Measurements from ENCODE around the gene IRF5. TPM values are rescaled to one million over a fixed set of nuclear protein-coding genes. Genes with fewer than 3 reads are reported as not detected.
"Not testable (repeated sequence)": the region's sequence is repeated elsewhere in the genome, so short reads cannot be mapped to it uniquely, and the experiment has no call there.

The IRF5 gene
- total and polyA plus RNA-seq, 7 donors, result 0.44 to 1.6 (median 1.2) TPM

DNA sequence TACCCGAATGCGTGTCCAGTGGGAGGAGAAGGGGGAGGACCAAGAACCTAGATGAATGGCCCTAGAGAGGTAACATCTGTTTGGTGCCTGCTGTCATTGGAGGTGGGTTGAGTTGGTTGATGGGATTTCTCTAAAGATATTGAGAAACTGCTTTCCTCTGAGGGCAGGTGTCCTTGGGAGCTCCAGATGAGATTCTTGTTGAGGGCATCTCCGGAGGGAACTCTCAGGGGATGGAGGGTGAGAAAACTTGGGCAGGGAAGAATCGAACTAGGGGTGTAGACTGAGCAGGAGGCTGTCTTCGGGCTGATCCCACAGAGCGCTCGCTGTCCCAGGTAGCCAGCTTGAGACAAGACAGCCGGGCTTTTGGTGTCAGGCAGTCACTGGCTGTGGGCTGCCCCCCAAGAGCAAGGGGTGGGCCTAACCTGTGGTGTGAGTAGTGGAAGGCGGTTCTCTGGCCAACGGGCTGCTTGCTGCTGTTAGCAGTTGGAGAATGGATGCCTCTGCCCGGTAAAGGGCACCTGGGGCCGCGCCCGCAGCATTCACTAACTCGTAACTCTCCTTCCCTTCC lies 3.7 kb downstream of the IRF5 start:
- no peak overlapping the region for H3K4me3 ChIP-seq
- intact Hi-C loops (cut with DNase I), result no loop called here
- 80 to 82% (median 82%) methylated on average over 15 of the region's 15 CpGs for WGBS, 3 donors
- TF ChIP-seq CTCF (IDR thresholded peaks at IDR 0.05), result no peak
- no peak overlapping the region for H3K27ac ChIP-seq
- peaks cover 0 to 37% (median 15%) of the 10 kb centered on the region in 3 donors for H3K27me3 ChIP-seq (ENCODE audit: insufficient read depth in 3 of 3, low read length in 2 of 3)
- no peaks in the 10 kb centered on the region for H3K36me3 ChIP-seq (ENCODE audit: insufficient read depth in 1 of 2, low read depth in 1 of 2)
- ATAC-seq, result no peak
- DNase-seq, result no peak
- no peaks in the 10 kb centered on the region for H3K4me1 ChIP-seq
- H3K9me3 ChIP-seq, result no peaks in the 10 kb centered on the region

DNA sequence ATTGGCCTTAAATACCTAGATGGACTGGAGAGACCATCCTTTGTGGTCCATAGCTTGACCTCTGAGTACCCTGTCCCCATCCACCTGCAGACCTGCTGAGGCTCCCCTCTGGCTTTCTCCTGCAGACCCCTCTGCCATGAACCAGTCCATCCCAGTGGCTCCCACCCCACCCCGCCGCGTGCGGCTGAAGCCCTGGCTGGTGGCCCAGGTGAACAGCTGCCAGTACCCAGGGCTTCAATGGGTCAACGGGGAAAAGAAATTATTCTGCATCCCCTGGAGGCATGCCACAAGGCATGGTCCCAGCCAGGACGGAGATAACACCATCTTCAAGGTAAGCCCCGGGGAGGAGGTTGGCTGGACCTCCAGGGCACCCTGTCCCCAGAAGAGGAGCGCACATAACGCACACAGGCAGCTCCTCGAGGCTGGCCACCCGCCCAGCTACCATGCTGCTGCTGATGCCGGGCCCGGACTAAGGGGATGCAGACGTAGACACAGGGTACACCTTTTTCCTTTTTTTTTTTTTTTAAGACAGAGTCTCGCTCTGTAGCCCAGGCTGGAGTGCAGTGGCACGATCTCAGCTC lies 4.3 kb downstream of the IRF5 start:
- no peaks in the 10 kb centered on the region for H3K4me1 ChIP-seq
- intact Hi-C loops (cut with DNase I), result no loop called here
- no peak for ATAC-seq
- H3K27me3 ChIP-seq (ENCODE audit: insufficient read depth in 3 of 3, low read length in 2 of 3), result peaks cover 0 to 33% (median 13%) of the 10 kb centered on the region in 3 donors
- TF ChIP-seq CTCF (IDR thresholded peaks at IDR 0.05), result no peak
- no peaks in the 10 kb centered on the region for H3K9me3 ChIP-seq
- no peak overlapping the region for H3K27ac ChIP-seq
- WGBS, 3 donors, result 41 to 51% (median 45%) methylated on average over 15 to 16 of the region's 16 CpGs
- no peak for DNase-seq
- H3K36me3 ChIP-seq (ENCODE audit: insufficient read depth in 1 of 2, low read depth in 1 of 2), result no peaks in the 10 kb centered on the region
- no peak overlapping the region for H3K4me3 ChIP-seq

DNA sequence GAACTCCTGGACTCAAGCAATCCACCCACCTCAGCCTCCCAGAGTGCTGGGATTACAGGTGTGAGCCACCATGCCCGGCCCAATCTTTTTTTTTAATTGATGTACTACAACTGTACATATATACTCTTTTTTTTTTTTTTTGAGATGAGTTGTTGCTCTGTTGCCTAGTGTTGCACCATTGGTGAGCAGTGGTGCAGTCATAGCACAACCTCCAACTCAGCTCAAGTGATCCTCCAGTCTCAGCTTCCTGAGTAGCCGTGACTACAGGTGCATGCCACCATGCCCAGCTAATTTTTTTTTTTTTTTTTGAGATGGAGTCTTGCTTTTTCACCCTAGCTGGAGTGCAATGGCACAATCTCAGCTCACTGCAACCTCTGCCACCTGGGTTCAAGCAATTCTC lies 5.5 kb downstream of the IRF5 start:
- WGBS, 3 donors, result 86 to 100% (median 96%) methylated on average over 2 of the region's 2 CpGs
- ATAC-seq; H3K4me1 ChIP-seq; DNase-seq; H3K4me3 ChIP-seq; H3K9me3 ChIP-seq; H3K27ac ChIP-seq; H3K36me3 ChIP-seq (ENCODE audit: insufficient read depth in 1 of 2, low read depth in 1 of 2); intact Hi-C loops (cut with DNase I): not testable (repeated sequence)
- H3K27me3 ChIP-seq (ENCODE audit: insufficient read depth in 3 of 3, low read length in 2 of 3), result peaks cover 0 to 22% (median 8%) of the 10 kb centered on the region in 3 donors

GRCh38 chr7:128944487-128945236 lies 6.9 kb downstream of the IRF5 start:
- Histone ChIP-seq H3K27ac (no peak overlapping the region), H3K4me3 (no peak overlapping the region), H3K27me3 (ENCODE audit: insufficient read depth in 3 of 3, low read length in 2 of 3) (peaks cover 0 to 10% (median 5%) of the 10 kb centered on the region in 3 donors), H3K4me1 (no peaks in the 10 kb centered on the region), H3K36me3 (ENCODE audit: insufficient read depth in 1 of 2, low read depth in 1 of 2) (no peaks in the 10 kb centered on the region), H3K9me3 (no peaks in the 10 kb centered on the region)
- ATAC-seq, result no peak
- no peak for DNase-seq
- WGBS, 3 donors, result 67 to 74% (median 73%) methylated on average over 7 of the region's 7 CpGs
- TF ChIP-seq CTCF (IDR thresholded peaks at IDR 0.05), result no peak
- intact Hi-C loops (cut with DNase I), result no loop called here

- H3K27me3 ChIP-seq (ENCODE audit: insufficient read depth in 3 of 3, low read length in 2 of 3), result peaks cover 0 to 9% (median 5%) of the 10 kb centered on the region in 3 donors
- intact Hi-C loops (cut with DNase I), result no loop called here
- H3K4me3 ChIP-seq, result no peak overlapping the region
- no peak overlapping the region for H3K27ac ChIP-seq
- DNase-seq, result no peak
- ATAC-seq, result no peak
- TF ChIP-seq CTCF (IDR thresholded peaks at IDR 0.05), result no peak
- no peaks in the 10 kb centered on the region for H3K9me3 ChIP-seq
- H3K36me3 ChIP-seq (ENCODE audit: insufficient read depth in 1 of 2, low read depth in 1 of 2), result no peaks in the 10 kb centered on the region
- H3K4me1 ChIP-seq, result no peaks in the 10 kb centered on the region
- WGBS, 3 donors, result 83 to 85% (median 83%) methylated on average over 21 of the region's 21 CpGs
Measured at GRCh38 chr7:128945668-128946366, 8.1 kb downstream of the IRF5 start.
